IMR-90 (cell line): ENCODE data around the gene FAM180A.

Source experiments
- CEBPB ChIP-seq: IDR thresholded peaks from 2 replicates; pipeline ENCODE4 v1.6.1; 2012; ENCODE audit warnings: low read depth, low read length, improper control_type of control experiment
- CTCF ChIP-seq: conservative IDR thresholded peaks from 2 replicates; pipeline ENCODE4 v1.5.1; 2012; ENCODE audit warnings: mild to moderate bottlenecking, low read depth, low read length, improper control_type of control experiment
- FOS ChIP-seq: fragments of 150-350 bp; IDR thresholded peaks from 2 replicates; pipeline ENCODE4 v1.6.1; 2016; ENCODE audit warnings: low read depth, low read length
- MAFK ChIP-seq: IDR thresholded peaks from 2 replicates; pipeline ENCODE4 v1.6.1; 2012; ENCODE audit warnings: low read depth, low read length, improper control_type of control experiment
- MAZ ChIP-seq: IDR thresholded peaks from 2 replicates; pipeline ENCODE4 v1.6.1; 2012; ENCODE audit warnings: low read depth, mild to moderate bottlenecking, low read length, improper control_type of control experiment, moderate library complexity, borderline replicate concordance
- POLR2A ChIP-seq: IDR thresholded peaks from 2 replicates; pipeline ENCODE4 v1.6.1; 2012; ENCODE audit warnings: mild to moderate bottlenecking, low read depth, low read length
- RAD21 ChIP-seq: IDR thresholded peaks from 2 replicates; pipeline ENCODE4 v1.6.1; 2012; ENCODE audit warnings: low read length, improper control_type of control experiment
- RFX5 ChIP-seq: IDR thresholded peaks from 2 replicates; pipeline ENCODE4 v1.8.0; 2012; ENCODE audit warnings: low read depth, mild to moderate bottlenecking, low read length, moderate library complexity

GRCh38 chr7:135716677-135717238, 31.9 kb downstream of the FAM180A start:
- TF ChIP-seq CEBPB (no peak), RFX5 (no peak), CTCF (no peak), RAD21 (no peak), FOS (peak; percentile 78), MAZ (no peak), MAFK (no peak), POLR2A (no peak)
